Bronchial smooth muscle cell (primary cell): Measurements from ENCODE around the gene ASXL1. TPM values are rescaled to one million over a fixed set of nuclear protein-coding genes. Genes with fewer than 3 reads are reported as not detected.

Experiments
- total RNA-seq: library from RNA; depleted of rRNA; stranded (reverse); fragments of >200 nt; gene quantifications from 2 replicates; pipeline ENCODE4 v1.2.1, GENCODE V29; 2014

Gene ASXL1
- 26.5 and 29.3 TPM in 2 replicates for total RNA-seq

GRCh38 chr20:32357869-32358631 lies at the start of gene ASXL1:
TSS of gene ASXL1 (plus strand) at chr20:32358331. CDS start at chr20:32358776, 445 bp downstream.

Other genes starting within 250 kb of the ASXL1 start
- 22.4 and 27.2 TPM in 2 replicates for gene TM9SF4, start 248.6 kb upstream of the ASXL1 start, total RNA-seq
- gene PLAGL2, start 150.6 kb upstream of the ASXL1 start, total RNA-seq, result 1.1 TPM in 2 replicates
- 23.4 and 23.6 TPM in 2 replicates for gene POFUT1, start 150.5 kb upstream of the ASXL1 start, total RNA-seq
- gene KIF3B, start 80.7 kb upstream of the ASXL1 start, total RNA-seq, result 28.2 and 39.2 TPM in 2 replicates
- 3.7 and 4.1 TPM in 2 replicates for gene NOL4L, start 227.0 kb downstream of the ASXL1 start, total RNA-seq